ENCODE measurements around the gene MTURN. TPM values are rescaled to one million over a fixed set of nuclear protein-coding genes. Genes with fewer than 3 reads are reported as not detected.
A peak's percentile ranks its signal among the peaks of the same experiment; 100 is the strongest.

The MTURN gene
- total RNA-seq, 1 donor from 2014 or later: 2.8 TPM

DNA sequence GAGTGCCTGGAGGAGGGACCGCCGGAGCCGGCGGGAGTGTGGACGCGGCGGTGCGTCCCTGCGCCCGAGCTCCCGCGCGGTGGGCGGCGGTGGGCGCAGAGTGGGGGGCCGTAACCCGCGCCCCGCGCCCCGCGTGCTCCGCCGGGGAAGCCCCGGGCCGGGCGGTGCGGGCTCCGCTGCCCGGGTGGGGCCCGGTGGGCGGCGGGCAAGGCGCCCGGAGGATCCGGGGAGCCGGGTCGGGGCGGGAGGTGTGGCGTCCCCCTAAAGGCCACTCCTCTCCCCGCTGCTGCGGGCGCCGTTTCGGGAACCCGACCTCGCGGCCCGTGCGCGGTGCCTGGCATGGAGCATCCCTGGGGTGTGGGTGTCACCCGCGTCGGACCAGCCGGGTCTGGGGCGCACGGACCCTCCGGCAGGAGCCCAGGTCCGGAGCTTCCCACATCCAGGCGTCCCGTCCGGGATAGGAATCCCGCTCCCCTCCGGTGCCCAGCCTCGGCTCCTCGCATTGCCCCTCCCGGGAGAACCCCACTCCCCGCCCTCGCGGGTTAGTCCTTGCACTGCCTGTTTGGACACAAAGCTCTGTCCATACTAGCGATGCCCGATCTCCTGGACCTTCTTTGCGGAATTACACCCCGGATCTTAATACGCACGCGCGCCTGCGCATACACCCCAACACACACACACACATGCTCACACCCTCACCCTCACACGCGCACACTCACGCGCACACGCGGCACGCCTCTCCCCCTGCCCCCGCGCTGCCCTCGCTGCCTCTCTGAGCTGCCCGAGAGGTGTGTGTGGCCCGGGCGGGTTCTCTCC lies 723 bp downstream of the MTURN start:
- ATAC-seq (peak; percentile 52), DNase-seq (ENCODE audit: low spot score) (peak; percentile 63)

DNA sequence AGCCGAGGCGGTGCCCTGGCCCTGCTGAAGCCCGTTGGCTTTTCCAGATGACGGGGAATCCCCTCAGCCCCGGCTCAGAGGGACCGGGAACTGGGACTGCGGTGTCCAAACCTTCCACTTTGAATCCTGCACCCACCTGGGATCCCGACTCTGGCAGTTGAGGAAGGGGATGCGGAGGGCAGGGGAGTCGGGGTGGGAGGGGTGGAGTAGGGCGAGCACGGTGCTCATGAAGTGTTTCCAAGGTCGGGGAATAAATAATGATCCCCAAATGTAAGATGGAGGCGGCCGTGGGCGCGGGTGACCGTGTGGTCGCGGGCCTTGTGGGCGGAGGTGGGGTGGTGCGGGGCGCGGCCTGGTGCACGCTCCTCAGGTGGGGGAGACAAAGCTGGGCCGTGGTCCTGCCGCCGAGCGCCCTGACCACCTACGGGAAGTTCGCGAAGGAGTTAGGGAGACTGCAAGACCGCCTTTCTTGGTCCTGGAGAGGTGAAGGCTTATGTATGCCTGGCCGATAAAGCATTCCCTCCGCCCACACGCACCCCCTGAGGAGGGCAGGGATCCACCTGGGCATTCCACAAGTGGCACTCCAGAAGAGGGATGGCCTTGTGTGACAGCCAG lies 1.4 kb downstream of the MTURN start:
- no peak for ATAC-seq
- DNase-seq (ENCODE audit: low spot score): no peak

DNA sequence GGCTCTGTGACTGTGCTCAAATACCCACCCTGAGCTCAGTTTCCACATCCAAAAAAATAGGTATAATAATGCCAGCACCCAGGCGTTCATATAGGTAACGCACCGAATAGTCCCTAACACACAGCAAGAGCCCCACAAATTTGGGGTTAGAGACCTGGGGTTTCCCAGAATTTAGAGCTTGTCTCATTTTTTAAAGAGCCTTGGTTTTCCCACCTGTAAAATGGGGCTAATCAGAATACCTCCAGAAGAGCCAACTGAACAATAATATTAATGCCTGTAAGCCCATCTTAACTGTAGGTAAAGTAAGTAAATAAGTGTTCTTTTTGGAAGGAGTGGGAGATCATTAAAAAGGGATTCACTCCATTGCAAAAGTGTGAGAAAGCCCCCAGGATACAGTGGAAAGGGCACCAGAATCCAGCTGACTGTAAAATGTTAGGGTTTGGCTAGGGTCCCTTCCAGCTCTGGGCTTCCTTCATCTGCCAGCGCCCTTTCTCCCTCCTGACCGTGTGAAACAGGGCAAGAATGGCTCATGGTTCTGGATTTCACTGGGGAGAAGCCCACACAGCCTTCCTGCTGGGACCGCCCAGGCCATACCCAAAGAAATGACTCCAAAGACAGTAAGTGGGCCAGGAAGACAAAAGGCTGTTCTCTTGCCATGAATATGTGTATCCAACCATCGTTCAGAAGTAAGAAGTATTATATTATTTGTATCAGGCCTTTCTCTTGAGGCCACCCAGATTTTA lies 2.1 kb downstream of the MTURN start:
- no peak for DNase-seq (ENCODE audit: low spot score)
- no peak for ATAC-seq

DNA sequence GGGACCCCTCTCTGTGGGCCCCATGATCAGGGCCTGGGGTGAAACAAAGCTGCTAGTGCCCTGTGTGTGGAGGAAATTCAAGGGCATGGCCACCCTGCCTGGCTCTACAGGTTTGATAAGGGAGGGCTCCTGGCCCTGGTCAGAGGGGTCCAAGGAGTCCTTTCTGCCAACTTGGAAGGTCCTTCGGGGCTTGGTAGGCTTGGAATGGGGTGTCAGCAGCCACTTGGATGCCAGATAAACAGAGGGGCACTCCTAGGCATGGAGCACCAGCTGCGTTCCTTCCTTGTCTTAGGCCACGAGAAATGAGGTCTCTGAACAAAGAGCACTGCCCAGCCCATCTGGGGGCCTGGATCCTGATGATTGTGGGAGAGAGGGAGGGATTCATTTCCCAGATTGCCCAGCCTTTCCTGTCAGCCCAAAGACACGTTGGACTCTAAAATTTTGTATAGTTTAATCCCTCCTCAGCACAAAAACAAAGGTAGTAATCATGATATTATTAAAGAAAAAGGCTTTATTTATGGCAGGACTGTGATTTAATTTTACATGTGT lies 5.1 kb downstream of the MTURN start:
- DNase-seq (ENCODE audit: low spot score): no peak
- ATAC-seq: no peak

DNA sequence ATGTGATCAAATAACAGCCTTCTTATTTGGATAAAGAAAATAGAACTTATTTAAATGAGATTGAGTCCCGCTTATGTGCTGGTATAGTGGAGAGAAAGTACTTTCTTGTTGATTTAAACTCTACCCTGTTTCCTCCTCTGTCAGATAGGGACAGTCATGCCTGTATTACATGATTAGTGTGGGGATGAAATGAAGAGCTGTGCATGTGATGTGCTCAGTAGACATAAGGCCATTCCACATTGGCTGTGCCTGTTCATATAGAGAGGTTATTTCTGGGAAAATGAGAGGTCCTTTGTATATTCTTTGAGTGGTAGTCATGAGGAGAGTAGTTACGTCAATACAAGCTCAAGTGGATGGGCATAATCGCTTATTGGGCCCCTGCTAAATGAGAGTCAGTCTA lies 5.7 kb downstream of the MTURN start:
- DNase-seq (ENCODE audit: low spot score) (no peak), ATAC-seq (no peak)

DNA sequence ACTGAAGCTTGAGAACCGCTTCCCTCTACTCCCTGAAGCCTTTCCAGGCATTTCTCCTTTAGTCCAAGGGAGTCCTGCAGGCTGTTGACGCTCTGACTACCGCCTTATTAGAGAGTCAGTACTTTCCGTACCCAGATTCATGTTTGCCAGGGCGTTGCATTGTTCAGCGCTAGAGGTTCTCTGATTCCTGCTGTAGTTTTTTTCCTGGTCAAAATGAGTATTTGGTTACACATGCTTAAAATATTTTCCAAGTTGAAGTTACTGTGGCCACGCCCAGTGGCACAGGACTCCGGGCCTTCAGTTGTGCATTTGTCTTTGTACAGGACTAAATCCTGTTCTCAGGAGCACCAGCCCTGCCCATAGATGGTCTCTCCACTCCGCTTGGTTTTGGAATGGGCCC lies 7.9 kb downstream of the MTURN start:
- no peak for DNase-seq (ENCODE audit: low spot score)

DNA sequence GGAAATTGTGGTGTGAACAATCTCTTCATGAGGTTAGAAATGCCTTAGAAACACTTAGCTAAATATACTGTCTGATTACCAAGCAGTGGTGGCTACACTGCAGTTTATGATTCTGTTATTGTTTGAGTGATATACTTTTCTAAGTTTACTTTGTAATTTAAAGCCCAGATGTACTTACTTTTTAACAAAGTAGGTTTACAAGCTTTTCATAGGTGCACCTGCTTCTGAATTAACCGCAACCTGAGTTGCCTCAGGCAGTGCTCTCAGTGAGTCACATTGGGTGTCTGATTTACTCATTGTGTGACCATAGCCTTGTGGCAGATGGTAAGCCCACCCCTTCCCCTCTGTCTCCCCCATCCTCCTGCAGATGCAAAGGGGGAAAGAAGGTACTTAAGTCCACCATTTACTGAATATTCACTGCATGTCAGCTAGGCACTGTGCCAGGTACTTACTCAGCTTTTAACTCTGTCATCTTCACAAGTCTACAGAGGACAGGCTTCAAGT lies 9.0 kb downstream of the MTURN start:
- no peak for DNase-seq (ENCODE audit: low spot score)
- no peak for ATAC-seq

More for the DNA sequence above, 7.9 kb downstream of the MTURN start:
- no peak for ATAC-seq

DNA sequence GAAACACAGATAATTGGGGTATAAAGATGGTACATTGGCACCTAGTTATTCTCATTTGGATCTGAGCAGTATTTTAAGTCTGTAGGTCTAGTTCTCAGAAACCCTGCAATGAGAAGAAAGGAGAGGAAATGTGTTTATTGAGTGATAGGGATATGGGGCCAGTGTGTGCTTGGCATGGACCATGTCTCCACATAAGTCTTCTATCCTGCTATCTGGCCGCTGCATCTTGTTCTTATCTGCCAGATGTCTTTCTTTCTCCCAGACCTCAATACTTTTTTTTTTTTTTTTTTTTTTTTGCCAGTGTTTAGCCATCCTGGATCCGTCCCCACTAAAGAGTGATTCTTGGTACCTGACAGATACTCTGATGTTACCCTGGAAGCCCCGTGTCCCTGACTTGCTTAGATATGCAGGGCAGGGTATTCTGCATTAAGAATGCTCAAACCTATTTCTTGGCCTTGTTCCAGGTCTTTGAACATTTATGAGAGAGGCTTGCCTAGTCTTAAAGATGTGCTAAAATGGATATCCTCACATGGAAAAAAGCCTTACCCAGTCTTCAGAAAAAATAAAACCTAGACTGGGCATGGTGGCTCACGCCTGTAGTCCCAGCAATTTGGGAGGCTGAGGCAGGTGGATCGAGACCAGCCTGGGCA lies 10.0 kb downstream of the MTURN start:
- DNase-seq (ENCODE audit: low spot score): no peak

DNA sequence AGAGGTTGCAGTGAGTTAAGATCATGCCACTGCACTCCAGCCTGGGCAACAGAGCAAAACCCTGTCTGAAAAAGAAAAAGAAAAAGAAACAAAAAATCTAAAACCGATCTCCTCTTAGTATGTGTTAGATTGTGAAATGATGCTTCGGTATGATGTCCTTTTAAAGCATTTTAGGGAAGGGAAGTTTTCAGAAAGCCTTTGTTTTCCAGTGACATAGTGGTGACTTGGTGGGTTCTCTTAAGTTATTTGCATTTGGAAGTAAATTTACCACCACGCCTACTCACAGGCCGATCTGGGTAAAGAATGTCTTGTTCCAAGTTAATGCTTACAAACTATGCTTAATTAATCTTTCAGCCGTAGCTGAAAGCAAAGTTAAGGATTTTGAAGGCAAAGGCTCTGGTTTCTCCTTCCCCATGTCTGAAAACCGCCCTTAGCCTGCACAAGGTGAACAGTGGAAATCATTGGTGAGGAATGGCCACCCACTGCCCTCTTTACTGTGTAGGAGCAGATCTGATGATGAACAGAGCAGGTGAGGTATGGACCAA lies 10.7 kb downstream of the MTURN start:
- no peak for ATAC-seq

More for the DNA sequence above, 10.0 kb downstream of the MTURN start:
- no peak for ATAC-seq

DNA sequence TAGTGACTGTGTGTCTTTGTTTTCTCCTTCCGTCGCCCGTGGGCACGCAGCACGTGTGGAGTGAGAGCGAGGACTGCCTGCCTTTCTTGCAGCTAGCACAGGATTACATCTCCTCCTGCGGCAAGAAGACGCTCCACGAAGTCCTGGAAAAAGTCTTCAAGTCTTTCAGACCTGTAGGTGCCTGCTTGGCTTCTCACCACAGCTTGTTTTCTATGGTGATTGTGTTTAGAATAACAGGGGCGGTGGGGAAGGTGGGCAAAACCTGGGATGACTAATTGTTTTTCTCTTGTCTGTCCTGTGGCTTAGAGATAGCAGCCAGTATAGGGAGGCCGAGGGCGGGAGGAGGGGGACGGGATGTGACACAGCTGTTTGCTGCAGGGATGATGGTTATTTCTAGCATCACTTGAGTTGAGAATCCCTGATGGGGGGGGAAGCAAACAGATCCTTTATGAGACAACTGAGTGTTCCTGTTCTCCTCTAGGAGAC lies 11.4 kb downstream of the MTURN start:
- no peak for DNase-seq (ENCODE audit: low spot score)
- ATAC-seq: no peak

More for the DNA sequence above, 10.7 kb downstream of the MTURN start:
- no peak for DNase-seq (ENCODE audit: low spot score)

DNA sequence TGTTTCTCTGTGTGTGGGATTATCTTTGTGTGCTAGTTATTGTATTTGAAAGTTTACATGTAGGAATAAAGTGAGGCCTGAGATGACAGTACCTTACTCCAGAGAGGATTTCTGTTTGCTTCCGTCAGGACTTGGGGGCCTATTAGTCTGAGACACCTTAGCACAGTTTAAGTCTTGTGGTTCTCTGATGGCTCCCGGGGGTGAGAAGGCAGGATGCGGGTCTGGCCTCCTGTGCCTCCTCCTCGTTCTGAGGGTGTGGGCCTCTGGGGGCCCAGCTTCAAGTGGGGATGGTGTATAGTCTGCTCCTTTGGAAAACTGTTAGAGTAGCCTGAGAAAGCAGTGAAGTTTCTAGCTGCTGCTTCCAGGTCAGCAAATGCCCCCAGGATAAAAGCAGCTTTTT lies 12.4 kb downstream of the MTURN start:
- no peak for ATAC-seq
- no peak for DNase-seq (ENCODE audit: low spot score)

DNA sequence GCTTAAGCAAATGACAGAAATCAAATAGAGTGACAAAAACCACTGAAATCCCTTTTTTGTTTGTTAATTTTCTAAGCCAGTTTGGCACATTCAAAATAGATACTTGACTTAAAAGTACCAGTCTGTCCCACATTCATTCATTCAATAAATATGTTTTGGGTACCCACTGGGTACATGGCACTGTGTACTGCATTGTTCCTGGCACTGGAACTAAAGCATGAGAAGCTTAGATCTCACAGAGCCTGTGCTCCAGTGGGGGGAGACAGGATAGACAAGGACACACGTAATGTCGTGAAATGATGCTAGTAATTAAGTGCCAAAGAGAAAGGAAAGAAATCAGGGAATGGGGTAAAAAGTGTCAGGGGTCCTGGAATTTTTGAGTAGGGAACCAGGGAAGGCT lies 13.0 kb downstream of the MTURN start:
- no peak for DNase-seq (ENCODE audit: low spot score)
- ATAC-seq: no peak

DNA sequence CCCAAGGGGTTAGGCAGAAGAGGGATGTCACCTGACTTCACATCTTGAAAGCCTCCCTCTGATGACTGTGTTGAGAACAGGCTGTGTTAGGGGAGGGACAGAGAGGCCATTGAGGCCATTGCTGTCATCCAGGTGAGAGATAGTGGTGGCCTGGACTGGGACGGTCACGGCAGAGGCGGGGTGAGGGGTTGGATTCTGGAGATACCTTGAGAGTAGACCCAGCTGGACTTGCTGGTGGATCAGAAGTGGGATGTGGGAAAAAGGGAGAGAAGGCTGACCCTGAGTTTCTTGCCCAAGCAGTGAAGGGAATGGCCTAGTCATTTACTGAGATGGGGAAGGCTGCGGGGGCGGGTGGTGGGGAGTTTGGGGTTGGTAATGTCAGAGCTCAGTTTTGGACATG lies 13.6 kb downstream of the MTURN start:
- DNase-seq (ENCODE audit: low spot score) (no peak), ATAC-seq (no peak)

DNA sequence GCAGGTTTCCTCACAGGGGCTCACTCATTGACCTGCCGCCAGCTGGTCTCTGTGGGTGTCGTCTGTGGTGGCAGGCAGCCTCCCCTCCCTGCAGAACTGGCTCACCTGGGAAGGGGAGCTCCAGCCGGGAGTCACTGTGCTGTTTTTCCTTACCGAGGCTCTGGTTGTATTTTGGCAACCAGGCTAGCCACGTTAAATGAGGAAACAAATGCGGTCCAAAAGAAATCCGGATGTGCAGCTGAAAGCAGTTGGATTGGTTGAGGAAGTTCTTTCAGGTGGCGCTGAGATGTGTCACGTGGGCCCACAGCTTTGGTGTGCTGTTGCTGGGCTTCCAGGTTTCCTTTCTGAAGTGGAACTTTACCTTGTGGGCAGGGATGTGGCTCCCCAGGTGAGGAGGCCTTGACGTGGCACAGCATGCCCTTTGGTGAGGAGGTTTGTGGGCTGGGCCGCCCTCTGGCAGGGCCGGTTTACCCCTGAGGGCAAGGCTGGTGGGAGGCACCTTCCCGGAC lies 14.2 kb downstream of the MTURN start:
- no peak for DNase-seq (ENCODE audit: low spot score)

DNA sequence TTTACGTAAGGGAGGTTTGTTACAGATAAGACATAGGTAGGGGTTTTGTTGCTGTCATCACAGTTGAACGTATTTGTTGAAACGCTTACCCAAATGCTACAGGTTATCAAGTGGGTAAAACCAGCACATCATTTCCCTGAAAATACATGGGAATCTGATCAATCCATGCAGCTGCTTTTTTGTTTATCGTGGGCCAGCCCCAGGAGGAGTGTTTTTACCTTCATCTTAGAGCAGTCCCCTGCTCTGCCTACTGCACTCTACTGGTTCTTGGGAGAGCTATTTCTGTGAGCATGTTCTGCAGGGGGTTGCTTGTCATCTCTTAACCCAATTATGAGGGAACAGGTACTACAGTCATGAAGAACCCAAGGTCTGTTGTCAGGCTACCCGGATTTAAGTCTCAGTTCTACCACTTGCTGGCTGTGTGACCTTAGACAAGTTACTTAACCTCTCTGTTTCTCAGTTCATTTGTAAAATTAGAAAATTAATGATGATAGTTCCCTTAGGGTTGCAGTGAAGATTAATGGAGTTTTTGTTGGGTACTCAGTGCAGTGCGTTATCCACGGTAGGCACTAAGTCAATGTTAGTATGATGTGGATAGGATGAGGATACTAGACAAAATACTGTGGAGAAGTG lies 15.0 kb downstream of the MTURN start:
- DNase-seq (ENCODE audit: low spot score): no peak
- ATAC-seq: no peak

More for the DNA sequence above, 14.2 kb downstream of the MTURN start:
- ATAC-seq: no peak

DNA sequence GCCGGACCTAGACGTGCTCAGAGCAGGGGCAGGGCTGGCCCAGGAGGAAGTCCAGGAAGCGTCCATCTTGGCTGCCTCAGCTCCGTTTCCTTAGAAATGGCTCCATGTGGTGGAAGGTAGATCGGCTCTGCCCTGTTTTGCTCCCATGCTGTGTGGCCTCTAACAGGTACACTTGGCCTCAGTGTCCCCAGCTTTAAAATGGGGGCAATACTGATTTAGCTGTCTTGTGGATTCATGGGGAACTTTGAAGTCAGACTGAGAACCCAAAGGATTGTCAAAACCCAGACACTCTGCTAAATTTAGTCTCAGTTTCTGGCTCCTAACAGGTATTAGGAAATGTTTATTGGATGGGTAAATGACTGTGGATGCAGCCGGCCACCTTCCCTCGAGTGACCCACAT lies 15.9 kb downstream of the MTURN start:
- DNase-seq (ENCODE audit: low spot score): no peak
- ATAC-seq: no peak

DNA sequence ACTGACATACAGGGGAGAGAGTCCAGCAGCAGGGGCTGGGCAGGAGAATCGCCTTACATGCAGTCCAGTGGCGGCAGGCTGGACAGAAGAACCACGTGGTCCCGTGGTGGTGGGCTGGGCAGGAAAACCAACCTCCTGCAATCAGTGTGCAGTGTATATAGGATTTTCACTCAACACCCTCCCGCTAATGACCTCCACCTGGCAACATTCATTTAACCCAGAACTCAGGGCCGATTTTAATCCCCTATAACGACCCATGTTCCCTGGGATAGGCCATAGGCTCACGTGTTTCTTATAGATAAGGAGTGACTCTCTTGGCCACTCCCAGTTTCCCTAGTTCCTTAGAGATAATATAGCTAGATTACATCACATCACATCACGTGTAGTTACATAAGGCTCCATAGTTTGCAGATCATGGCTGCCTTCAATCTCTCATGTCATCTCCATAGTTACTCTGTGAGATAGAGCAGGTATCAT lies 19.4 kb downstream of the MTURN start:
- DNase-seq (ENCODE audit: low spot score) (no peak), ATAC-seq (no peak)

DNA sequence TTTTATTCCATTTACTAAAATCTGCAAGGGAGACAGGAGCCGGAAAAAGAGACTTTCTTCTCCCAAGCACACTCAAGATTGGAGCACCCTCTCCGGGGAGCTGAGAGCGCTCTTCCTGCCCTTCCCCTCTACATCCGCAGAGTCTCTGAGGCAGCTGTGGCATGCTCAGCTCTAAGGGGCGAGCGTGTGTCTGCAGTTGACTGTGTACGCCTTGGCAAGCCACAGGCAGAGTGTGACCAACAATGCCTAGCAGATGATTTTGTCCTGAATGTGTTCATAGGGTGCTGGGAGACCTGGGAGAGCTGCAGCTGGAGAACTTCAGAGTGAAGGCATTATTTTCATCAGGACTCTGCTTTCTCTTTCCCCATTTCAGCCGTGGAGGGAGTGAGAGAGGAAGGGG lies 20.7 kb downstream of the MTURN start:
- no peak for ATAC-seq
- no peak for DNase-seq (ENCODE audit: low spot score)

DNA sequence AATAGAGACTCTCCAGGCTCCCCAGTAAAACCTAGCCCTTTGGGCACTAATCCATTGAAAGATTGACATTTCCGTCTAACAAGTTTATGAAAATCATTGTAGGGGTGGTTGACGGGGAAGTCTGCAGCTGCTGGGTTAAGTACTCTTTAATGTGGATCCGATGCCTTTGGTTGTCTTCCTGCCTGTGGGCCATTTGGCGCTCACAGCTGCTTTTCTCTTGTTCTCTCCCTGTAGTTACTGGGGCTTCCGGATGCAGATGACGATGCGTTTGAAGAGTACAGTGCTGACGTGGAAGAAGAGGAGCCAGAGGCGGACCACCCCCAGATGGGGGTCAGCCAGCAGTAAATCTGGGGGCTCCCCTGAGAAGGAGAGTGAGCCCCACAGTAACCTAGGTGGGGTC lies 22.4 kb downstream of the MTURN start:
- ATAC-seq: no peak
- DNase-seq (ENCODE audit: low spot score): no peak

DNA sequence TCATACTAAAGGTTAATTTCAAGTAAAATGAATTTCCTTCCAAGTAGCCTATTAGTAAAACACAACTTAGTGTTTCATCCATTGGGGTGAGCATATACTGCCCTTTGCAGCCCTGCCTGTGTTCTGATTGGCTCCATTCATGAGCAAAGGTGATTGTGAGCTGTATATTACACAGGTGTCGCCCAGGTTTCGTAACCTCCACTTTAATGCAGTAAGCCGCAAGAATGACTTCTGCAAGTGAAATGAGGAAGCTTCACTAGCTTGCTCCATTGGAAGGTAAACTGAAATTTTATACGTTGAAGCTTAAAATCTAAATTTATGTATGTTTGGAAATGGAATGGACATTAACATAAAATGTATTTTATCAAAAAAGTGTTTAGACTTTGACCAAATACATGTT lies 24.4 kb downstream of the MTURN start:
- DNase-seq (ENCODE audit: low spot score): no peak
- no peak for ATAC-seq

Data from left lobe of liver (tissue), 2 donors.